ENCODE results near the gene WNT7B.

The WNT7B gene

DNA sequence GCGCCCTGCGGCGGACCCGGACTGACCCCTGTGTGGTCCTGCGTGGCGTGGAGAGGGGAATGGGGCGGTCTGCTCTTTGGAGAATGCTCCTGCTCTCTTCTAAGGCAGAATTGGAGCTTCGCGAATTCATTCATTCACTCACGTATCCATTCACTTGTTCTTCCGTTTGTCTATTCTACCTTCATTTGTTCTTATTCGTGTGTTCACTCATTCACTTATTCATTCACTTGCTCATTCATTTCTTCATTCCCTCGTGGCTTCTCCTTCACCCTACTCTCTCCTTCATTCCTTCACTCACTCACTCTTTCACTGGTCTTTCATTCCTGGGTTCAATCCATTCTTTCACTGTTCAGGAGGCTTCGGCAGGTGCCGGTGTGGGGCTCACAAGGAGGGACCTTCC, 69.6 kb downstream of the WNT7B start:
- H3K4me2 ChIP-seq (ENCODE audit: low read length), result no peak overlapping the region
- no peaks in the 10 kb centered on the region for H3K27me3 ChIP-seq (ENCODE audit: control insufficient read depth, low read length)
- TF ChIP-seq, protein P1, sequence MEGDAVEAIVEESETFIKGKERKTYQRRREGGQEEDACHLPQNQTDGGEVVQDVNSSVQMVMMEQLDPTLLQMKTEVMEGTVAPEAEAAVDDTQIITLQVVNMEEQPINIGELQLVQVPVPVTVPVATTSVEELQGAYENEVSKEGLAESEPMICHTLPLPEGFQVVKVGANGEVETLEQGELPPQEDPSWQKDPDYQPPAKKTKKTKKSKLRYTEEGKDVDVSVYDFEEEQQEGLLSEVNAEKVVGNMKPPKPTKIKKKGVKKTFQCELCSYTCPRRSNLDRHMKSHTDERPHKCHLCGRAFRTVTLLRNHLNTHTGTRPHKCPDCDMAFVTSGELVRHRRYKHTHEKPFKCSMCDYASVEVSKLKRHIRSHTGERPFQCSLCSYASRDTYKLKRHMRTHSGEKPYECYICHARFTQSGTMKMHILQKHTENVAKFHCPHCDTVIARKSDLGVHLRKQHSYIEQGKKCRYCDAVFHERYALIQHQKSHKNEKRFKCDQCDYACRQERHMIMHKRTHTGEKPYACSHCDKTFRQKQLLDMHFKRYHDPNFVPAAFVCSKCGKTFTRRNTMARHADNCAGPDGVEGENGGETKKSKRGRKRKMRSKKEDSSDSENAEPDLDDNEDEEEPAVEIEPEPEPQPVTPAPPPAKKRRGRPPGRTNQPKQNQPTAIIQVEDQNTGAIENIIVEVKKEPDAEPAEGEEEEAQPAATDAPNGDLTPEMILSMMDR (IDR thresholded peaks at IDR 0.05; ENCODE audit: low read depth, low read length, poor library complexity, severe bottlenecking), result no peak
- TF ChIP-seq EZH2phosphoT487 (IDR thresholded peaks at IDR 0.05; ENCODE audit: borderline replicate concordance, low read length), result no peak
- no peaks in the 10 kb centered on the region for H3F3A ChIP-seq (ENCODE audit: control insufficient read depth, insufficient read depth)
- H3K79me2 ChIP-seq (ENCODE audit: control insufficient read depth, low read length), result no peaks in the 10 kb centered on the region
- H3K4me3 ChIP-seq (ENCODE audit: low read length), result no peak overlapping the region
- no peaks in the 10 kb centered on the region for H3K9me3 ChIP-seq (ENCODE audit: control insufficient read depth, insufficient read depth, low read length)
- no peaks in the 10 kb centered on the region for H3K36me3 ChIP-seq (ENCODE audit: control insufficient read depth, low read length)
- H3K27ac ChIP-seq (ENCODE audit: low read depth, low read length), result no peak overlapping the region
- H3K4me1 ChIP-seq (ENCODE audit: control insufficient read depth, low read length), result peaks cover 4% of the 10 kb centered on the region
- no peaks in the 10 kb centered on the region for H4K20me1 ChIP-seq (ENCODE audit: control insufficient read depth, insufficient read depth, low read depth, low read length)
- no peaks in the 10 kb centered on the region for H3K9me2 ChIP-seq (replicated peaks; ENCODE audit: control insufficient read depth, low read length)

DNA sequence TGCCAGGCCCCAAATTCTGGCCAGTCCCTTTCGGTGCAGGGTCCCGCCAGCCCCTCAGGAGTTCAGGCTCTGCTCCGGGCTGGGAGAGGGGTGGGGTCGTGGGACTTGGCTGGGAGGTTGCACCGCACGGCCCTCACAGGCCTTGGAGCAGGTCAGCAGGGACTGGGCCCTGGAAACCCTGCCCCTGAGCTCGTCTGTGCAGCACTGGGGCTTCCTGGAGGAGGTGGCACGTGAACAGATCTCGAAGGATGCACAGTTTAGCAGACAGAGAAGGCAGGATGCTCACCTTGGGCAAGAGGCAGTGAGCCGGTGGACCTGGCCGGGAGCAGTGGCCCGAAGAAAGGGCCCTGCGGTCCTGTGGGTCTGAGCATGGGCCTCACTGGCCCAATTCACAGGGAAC, 70.0 kb downstream of the WNT7B start:
- TF ChIP-seq, protein P1 (IDR thresholded peaks at IDR 0.05; ENCODE audit: low read depth, low read length, poor library complexity, severe bottlenecking), result no peak
- TF ChIP-seq EZH2phosphoT487 (IDR thresholded peaks at IDR 0.05; ENCODE audit: borderline replicate concordance, low read length), result no peak
- Histone ChIP-seq H3K9me2 (replicated peaks; ENCODE audit: control insufficient read depth, low read length) (no peaks in the 10 kb centered on the region), H3K79me2 (ENCODE audit: control insufficient read depth, low read length) (no peaks in the 10 kb centered on the region), H3K4me1 (ENCODE audit: control insufficient read depth, low read length) (peaks cover 4% of the 10 kb centered on the region), H3K4me2 (ENCODE audit: low read length) (no peak overlapping the region), H3K9me3 (ENCODE audit: control insufficient read depth, insufficient read depth, low read length) (no peaks in the 10 kb centered on the region), H3K27ac (ENCODE audit: low read depth, low read length) (no peak overlapping the region), H4K20me1 (ENCODE audit: control insufficient read depth, insufficient read depth, low read depth, low read length) (no peaks in the 10 kb centered on the region), H3K27me3 (ENCODE audit: control insufficient read depth, low read length) (no peaks in the 10 kb centered on the region), H3K4me3 (ENCODE audit: low read length) (no peak overlapping the region), H3K36me3 (ENCODE audit: control insufficient read depth, low read length) (no peaks in the 10 kb centered on the region), H3F3A (ENCODE audit: control insufficient read depth, insufficient read depth) (no peaks in the 10 kb centered on the region)

DNA sequence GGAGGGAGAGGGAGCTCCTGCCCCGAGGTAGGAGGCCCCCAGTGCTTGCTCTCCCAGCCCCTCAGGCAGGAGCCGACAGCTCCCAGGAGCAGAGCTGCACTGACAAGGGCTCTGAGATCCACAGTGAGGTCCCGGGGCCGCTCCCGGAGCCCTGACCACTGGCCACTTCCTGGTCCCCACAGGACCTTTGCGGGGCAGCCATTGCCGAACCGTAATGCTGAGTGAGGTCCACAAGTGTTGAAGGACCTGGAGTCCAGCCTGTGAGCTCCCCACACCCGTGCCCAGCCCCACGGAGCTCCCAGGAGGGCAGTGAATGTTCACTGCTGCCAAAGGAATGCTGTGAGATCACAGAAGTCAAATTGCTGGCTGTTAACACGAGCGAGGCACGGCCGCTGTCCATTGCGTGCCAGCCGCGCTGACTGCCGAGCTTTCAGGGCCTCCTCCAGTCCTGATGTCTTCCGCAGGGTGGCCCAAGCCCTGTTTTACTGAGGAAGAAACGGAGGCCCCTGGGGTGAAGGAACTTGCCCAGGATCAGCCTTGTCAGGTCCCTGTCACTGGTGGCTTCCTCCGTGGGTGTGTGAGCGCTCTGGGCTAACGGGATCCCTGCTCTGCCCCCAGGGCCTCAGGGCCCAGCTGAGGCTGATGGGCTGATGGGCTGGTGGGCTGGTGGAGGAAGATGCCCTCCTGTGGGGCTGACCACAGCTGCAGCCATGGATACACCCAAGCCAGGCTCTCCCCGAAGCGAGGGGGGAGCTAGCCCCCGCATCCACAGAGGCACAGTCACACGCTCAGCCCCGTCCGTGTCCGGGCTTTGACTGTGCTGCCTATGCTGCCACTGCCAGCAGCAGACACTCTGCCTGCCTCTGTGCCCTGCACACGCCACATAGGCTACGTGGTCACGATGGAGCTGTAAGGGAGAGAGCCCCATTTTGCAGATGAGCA, 70.8 kb downstream of the WNT7B start:
- Histone ChIP-seq H3K36me3 (ENCODE audit: control insufficient read depth, low read length) (no peaks in the 10 kb centered on the region), H3F3A (ENCODE audit: control insufficient read depth, insufficient read depth) (no peaks in the 10 kb centered on the region), H3K4me2 (ENCODE audit: low read length) (no peak overlapping the region), H3K4me3 (ENCODE audit: low read length) (no peak overlapping the region), H3K9me2 (replicated peaks; ENCODE audit: control insufficient read depth, low read length) (no peaks in the 10 kb centered on the region), H4K20me1 (ENCODE audit: control insufficient read depth, insufficient read depth, low read depth, low read length) (no peaks in the 10 kb centered on the region), H3K9me3 (ENCODE audit: control insufficient read depth, insufficient read depth, low read length) (no peaks in the 10 kb centered on the region), H3K27ac (ENCODE audit: low read depth, low read length) (no peak overlapping the region), H3K27me3 (ENCODE audit: control insufficient read depth, low read length) (no peaks in the 10 kb centered on the region), H3K4me1 (ENCODE audit: control insufficient read depth, low read length) (peaks cover 4% of the 10 kb centered on the region), H3K79me2 (ENCODE audit: control insufficient read depth, low read length) (no peaks in the 10 kb centered on the region)
- TF ChIP-seq, protein P1 (IDR thresholded peaks at IDR 0.05; ENCODE audit: low read depth, low read length, poor library complexity, severe bottlenecking), result no peak
- TF ChIP-seq EZH2phosphoT487 (IDR thresholded peaks at IDR 0.05; ENCODE audit: borderline replicate concordance, low read length), result no peak
